Transverse colon (tissue), 3 donors: Measurements from ENCODE around the gene DDX27.

Experiments
- CTCF ChIP-seq, 5 experiments: fragments of 200-600 bp in 3 of 5; fragments of 450-650 bp in 2 of 5; sonication (generic) in 3 of 5; IDR thresholded peaks; 1 replicate in 2 of 5; 2 replicates in 3 of 5; pipeline ENCODE4 v1.5.1; 2016 to 2017; ENCODE audit warnings: antibody characterized with exemption in 5 of 5, inconsistent platforms in 3 of 5, mild to moderate bottlenecking in 2 of 5, moderate library complexity in 1 of 5
- EP300 ChIP-seq: sonication (generic); formaldehyde crosslinking; IDR thresholded peaks from one replicate; pipeline ENCODE4 v1.6.1; 2017; ENCODE audit warnings: antibody characterized with exemption, low read depth

DNA sequence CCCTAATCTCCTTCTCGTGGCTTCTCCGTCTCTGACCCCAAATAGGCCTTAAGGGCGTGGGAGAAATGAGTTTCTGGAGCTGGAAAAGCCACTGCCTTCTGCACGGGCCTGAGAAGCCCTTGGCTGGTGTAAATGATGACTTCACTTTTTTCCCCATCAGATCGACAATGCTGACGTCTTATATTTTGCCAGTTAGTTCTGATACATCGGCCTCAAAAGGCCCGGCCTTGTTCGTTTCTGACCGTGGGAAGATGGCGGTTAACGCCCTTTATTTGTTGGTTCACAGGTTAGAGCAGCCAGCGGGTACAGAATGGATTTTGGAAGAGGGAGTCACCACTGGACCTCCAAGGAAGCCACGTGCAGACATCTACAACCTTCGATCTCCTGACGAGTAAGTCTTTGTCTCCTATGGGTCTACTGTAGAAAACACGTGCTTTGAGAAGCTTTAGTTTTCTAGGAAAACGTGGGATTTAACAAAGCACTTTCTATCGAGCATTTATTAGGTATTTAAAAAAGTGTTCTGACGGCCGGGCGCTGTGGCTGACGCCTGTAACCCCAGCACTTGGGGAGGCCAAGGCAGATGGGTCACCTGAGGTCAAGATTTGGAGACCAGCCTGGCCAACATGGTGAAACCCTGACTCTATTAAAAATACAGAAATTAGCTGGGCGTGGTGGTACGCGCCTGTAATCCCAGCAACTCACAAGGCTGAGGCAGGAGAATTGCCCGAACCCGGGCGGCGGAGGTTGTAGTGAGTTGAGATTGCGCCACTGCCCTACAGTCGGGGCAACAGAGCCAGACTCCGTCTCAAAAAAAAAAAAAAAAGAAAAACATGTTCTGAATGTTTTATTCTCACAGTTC is 59.8 kb downstream of the DDX27 start:
- TF ChIP-seq CTCF (IDR thresholded peaks at IDR 0.05) (no peak), EP300 (no peak)
